Sciatic nerve (tissue), 2 donors: ENCODE results near the gene HOXA5. TPM values are rescaled to one million over a fixed set of nuclear protein-coding genes. Genes with fewer than 3 reads are reported as not detected.

Experiments used
- ATAC-seq: fragments of 200-7000 bp; cut with Tn5 transposase; one replicate; pipeline ENCODE4 v1.9.1; 2020; ENCODE audit warnings: mild to moderate bottlenecking, moderate library complexity
- DNase-seq: peaks from one replicate; pipeline ENCODE4 v3.0.0-alpha.2; 2020; ENCODE audit warnings: low spot score
- intact Hi-C: fragments of 100-400 bp; cut with DNase I; formaldehyde crosslinking; loops from one replicate; pipeline ENCODE4 v1.14.2; 2022
- total RNA-seq: library from RNA; stranded (reverse); fragmentation: NEBNext Ultra II Directional; extraction: Animal tissue kit (Norgen Biotek cat#: 25700); gene quantifications from one replicate; pipeline ENCODE4 v1.2.1, GENCODE V29; 2021
- donor health status: DM: no; HTN: no; CAD: no.
- donor health status: DM: no; HTN: no; CAD: no.

HOXA5 gene
- total RNA-seq, 1 donor from 2014 or later, result 20.1 TPM

DNA sequence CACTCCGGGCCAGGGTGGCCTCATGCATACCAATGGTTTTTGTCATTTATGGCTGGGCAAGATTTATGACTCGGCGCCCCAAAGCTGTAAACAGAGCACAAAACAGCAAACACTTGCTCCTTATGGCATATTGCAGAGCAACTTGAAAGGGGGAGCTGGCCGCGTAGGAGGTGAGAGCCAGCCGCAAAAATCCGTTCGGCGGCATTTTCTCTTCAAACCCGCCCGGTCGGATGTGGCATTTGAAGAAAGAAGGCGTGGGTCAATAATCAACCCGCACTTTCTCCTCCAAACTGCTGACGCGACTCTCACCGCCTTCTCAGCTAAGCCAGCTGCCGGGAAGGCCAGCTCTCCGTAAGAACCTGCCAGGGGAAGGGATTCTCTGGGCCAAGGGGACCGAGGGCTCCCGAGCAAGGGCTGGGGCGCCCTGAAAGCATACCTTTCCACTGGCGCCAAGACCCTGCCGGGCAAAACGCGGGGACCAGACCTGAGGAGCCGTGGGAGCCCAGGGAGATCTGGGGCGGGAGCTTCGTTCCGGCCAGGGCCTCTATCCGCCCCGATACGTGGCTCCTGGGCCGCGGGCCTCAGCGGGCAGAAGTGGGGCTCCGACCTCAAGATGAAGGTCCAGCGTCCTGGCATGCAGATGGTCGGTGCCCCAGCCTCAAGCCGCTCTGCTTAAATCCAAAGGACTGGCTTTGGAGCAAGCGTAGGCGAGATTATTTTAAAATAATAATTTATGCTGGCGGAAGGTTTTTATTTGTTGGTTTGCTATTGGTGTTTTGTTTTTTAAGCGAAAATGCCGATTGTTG lies 28.1 kb downstream of the HOXA5 start:
- ATAC-seq, result no peak
- peak; percentile 66 for DNase-seq
- intact Hi-C loops, result no loop called here

DNA sequence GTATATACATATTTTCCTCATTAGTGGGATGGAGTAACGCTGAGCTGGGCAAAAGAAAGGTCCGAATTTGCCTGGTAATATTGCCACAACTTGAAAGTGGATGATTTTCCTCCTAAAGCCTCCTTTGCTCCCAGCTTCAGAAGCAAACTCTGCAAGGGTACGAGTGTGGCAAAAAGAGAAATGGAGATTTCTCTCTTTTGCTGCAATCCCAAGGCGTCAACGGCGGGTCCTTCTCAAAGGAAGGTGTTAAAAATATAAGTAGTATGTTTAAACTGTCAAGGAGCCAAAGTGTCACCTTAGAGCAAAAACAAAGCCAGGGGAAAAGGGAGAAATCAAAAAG lies 28.6 kb downstream of the HOXA5 start:
- ATAC-seq (no peak), DNase-seq (no peak)
- intact Hi-C loops, result no loop called here

DNA sequence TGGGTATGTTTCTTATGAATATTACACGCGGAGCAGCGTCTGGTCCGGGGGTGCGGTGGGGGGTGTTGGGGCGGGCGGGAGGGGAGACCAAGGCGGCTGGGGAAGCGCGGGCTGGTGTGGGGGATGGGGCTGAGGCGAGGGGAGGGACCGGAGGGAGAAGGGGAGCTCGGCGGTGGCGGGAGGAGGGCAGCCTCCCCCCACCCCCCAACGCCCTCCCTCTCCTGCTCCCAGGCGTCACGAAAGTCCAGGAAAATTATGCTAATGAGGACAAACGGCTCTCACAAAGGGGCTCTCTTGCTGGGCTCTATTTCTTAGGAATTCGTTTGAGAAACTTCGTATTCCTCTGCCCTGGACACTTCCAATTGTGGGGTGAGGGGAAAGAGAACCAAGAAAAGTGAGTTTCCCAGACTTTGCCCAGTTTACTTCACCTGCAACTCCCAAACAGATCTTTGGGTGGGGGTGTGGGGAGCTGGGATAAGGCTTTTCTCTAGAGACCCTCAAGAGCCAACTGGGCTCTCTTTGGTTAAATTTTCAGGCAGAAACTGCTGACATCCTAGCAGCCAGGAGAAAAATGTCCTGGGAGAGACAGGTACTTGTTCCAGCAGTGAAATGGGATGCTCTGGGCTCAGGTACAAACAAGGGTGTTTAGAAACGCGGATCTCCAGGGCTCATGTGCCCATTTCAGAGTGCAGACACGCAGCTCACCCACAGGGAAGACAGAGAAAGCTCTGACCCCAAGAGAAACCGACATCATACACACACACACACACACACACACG lies 29.3 kb downstream of the HOXA5 start:
- peak; percentile 79 for DNase-seq
- peak; percentile 55 for ATAC-seq
- intact Hi-C loops, result no loop called here

DNA sequence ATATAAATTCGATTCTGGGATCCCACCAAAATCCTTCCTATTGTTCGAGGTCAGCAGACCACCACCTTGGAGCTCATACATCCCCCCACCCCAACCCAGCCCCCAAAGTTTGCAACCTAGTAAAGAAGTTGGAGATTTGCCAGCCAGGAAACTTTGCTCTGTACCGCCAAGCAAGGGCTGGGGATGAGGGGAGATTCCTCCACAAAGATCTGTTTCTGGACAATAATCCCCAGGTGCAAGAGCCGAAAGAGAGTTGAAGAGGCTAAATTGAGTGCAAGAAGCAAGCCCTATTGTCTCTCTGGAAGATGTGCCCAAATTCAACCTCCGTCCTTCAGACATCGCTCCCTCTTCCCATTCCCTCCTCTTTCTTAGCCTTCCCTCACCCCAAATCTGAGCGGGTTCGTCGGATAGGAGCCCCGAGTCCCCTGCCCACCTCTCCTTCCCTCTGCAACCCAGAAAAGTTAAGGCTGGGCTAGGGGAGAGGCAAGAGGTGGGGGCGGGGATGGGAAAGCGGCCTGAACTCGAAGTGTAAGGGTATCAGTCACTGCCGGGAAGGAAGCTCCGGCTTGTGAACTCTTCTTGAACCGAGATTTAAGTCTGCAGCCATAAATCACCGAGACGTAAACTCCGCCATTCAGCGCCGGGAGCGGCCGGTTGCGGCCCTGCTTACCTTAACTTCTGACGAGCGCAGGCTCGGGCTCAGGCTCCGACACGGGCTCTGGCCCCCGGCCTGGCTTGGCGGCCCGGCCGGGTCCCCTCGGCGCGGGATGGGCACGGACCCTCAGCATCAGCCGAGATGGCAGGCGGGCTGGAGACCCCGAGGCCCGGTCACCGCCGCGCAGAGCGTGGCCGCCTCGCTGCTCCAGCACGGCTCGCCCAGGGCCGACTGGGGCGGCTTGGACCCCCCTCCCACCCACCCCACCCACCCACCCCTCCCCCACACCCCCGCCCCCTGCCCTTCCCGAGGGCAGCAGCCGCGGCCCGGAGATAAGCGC lies 30.2 kb downstream of the HOXA5 start:
- ATAC-seq (peak; percentile 3), DNase-seq (peak; percentile 80)
- intact Hi-C loops, result no loop called here

DNA sequence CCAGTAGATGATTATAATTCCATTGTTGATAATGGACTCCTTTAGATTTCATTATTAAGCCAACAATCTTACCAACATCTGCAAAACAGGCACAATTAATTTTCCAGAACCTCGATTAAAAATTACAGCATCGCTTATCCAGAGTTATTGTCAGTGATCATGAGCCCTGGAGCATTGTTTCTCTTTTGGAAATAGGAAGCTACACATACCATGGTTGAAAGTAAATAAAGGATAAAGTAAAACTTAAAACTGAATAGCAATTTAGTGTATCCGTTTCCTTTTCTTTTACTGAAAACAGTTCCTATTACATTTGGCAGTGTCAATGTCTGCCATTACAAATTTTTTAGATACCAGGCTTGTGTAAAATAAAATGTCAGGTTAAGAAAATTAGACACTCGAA lies 31.1 kb downstream of the HOXA5 start:
- ATAC-seq (no peak), DNase-seq (no peak)
- intact Hi-C loops, result no loop called here

DNA sequence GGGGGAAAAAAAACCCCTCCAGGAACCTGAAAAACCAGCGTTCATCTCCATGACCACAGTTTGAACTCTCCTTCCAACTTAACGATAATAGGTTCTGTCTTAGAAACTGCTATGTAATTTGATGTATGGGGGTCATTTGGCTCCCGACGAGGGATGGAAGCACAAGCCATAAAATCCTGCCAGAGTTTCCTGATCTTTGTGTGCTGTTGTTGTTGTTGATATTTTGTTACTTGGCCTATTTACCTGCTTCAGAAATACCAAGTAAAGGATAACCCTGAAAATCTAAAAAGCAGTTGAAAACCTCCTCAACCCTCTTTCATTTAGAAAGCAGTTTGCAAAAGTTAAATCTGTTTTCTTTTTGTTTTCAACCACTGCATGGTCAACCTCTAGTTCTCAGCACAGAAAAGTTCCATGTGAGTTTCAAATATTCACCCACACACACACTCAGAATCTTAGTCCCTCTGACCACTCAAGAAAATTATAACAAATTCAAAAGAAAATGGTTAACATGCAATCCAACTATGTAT lies 31.7 kb downstream of the HOXA5 start:
- intact Hi-C loops, result no loop called here
- DNase-seq (no peak), ATAC-seq (no peak)

DNA sequence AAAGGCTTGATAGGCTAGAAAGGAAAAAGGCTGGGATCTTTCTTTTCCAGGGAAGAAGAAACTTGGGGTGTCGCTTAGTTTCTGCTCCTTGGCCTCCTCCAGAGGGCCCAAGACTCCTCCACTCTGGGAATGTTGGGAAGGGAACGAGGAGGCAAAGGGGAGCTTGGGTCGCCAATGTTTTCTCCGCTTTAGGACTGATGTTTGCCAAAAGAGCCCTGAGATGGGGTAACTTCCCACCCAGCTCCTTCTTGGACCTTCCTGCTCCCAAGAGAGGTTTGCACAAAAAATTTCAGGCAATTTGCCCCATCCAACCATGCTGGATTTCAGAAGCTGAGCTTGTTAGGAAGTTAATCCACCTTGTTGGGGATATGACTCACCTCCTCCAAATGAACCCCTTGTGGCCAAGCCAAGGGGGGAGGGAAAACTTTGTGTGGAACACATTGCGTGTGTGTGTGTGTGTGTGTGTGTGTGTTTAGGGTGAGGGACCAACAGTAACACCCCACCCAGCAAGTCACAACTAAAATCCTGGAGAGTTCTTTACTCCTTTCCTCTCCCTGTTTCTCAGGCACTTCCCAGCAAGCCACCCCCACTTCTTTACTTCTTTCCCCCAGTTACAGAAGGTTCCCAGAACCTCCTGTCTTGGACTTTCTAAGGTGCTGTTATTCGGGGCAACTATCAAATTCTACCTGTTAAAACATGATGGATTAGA lies 32.3 kb downstream of the HOXA5 start:
- peak; percentile 70 for DNase-seq
- intact Hi-C loops, result no loop called here
- peak; percentile 46 for ATAC-seq

DNA sequence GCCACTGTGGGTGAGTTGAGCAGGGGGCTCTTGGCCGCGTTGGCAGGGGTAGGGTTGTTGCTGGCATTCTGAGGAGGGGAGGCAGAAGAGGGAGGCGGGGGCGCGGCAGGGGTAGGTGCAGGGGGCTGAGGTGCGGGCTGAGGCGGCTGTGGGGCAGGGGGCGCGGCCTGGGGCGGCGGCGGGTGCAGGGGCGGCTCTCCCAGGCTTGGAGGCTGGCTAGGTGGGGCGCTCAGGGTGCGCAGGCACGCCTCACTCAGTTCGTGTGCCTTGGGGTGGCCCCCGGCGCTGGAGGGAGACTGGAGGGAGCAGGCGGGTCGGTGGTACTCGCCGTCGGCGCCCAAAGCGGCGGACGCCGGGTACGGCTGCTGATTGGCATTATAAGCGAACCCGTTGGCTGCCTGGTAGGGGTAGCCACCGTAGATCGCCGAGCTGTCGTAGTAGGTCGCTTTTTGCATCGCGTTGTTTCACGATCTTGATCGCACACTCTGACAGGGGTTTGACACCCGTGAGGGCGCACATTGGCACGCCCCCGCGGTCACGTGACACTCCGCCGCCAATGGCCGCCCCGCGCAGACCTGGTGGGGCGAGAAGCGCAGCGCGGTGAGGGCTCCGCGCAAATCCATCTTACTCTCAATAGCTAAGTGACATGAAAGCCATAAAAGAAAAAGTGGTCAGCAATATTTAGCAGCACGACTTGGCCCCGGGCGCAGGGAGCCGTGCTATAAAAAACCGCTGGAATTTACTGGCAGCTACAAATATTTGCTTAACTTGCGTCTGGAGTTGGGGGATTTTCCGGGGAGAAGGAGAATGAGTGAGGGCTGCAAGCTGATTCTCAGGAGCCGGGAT lies 33.1 kb downstream of the HOXA5 start:
- intact Hi-C loops, result no loop called here
- DNase-seq, result peak; percentile 86
- ATAC-seq, result peak; percentile 68

DNA sequence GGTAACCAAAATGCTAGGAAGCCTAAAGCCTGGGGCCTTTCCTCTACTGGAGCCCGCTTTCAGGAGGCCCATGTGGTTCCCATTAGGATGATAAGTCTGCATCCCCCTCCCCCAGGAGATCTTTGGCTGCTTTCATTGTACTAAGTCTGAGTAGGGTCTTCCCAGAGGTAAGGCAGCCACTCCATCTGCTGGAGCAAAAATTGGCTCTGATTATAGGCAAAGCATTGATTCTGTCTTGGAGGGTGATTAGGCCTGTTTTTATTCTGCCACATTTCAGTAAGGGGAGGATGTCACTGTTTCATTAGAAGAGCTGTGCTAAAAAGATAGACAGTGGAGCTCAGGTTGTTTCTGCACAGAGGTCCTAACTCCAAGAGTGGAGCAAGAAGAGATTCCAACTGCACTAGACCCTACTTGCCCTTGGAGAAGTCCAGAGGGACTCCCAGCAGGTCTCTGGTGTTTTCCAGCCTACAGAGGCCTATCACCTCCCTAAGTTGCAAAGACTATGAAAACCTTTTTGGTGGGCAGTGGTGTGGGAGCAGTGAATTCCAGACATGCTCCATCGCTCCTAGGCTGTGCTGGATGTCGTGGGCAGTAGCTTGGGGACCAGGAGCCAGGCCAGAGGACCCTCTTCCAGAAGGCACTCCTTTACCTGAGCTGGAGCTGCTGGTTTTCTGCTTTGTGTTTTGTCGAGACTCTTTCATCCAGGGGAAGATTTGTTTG lies 33.9 kb downstream of the HOXA5 start:
- intact Hi-C loops, result no loop called here
- DNase-seq (no peak), ATAC-seq (no peak)

DNA sequence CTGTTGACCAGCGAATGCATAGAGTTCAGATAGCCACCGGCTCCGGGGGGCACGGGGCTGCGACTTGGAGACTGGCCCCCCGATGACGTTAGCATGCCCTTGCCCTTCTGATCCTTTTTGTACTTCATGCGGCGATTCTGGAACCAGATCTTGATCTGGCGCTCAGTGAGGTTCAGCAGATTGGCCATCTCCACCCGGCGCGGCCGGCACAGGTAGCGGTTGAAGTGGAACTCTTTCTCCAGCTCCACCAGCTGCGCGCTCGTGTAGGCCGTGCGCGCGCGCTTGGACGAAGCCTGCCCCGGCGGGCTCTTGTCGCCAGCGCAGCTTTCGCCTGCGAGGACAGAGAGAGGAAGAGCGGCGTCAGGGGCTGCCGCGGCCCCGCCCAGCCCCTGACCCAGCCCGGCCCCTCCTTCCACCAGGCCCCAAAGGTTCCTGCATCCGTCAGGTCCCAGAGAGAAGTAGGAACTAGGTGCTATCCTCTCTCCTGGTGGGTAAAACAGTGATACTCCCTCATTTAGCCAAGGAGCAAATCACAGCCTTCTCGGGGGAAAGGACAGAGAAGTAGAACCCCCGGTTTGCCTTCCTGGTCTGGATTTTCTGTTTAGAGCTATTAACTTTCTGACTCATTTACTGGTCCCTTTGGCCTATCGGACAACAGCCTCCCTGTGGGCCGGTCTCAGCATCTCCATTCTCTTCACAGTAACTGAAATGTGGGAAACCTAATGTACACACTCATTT lies 34.9 kb downstream of the HOXA5 start:
- ATAC-seq, result peak; percentile 54
- intact Hi-C loops, result no loop called here
- peak; percentile 76 for DNase-seq

DNA sequence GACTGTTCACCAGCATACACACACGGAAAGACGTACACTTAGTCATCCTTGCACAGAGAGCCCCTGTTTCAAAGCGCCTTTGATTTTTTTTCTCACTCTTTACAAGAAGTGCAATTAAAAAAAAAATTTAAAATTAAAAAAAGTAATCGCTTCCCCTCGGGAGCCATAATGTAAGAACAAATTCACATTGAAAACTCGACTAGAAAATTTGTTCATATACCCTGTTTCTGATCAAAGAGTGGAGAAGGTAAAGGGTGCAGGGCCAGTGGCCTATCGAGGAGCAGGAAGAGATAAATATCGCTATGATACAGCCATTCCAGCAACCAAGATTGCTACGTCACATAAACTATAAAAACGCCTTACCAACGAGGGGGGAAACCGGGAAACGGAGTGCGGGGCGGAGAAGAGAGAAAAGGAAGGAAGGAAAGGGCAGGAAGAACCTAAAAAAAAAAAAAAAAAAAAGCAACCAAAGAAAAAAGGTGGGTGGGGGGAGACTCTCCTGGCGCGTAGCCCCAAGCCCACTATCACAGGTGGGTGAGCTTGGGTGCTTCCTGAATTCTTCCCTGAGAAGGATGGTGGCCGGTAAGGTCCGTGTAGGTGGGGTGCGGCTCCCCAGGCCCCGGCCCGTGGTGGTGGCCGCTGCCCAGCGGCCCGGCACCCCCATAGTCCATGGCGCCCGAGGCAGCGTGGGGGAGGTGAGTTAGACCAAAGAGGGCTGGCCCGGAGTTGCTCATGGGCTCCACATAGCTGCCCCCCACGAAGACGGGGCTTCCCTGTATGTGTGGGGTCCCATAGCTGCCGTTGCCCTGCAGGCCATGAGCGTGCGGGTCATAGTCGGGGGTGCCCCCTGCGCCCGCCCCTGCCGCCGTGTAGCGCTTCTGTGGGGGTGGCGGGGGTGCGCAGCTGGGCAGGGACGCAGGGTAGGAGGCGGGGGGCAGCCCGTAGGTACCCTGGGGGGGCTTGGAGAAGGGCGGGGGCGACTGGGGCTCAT lies 35.8 kb downstream of the HOXA5 start:
- DNase-seq (peak; percentile 57), ATAC-seq (peak; percentile 2)
- intact Hi-C loops, result no loop called here

DNA sequence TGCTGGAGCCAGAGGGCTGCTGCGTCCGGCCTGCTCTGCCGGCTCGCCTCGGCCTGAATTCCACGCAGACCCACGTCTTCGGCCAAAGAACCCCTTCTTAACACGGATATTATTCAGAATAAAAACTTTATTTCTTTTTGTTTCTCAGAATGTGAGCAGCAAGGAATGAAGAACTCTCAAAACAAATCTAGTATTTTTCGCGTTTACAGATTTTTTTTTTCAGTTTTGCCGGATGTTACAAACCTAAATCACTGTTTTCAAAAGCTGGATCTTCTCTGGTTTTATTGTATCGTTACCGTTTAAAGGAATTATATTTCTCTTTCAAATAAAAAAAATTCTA lies 36.6 kb downstream of the HOXA5 start:
- DNase-seq (no peak), ATAC-seq (no peak)
- intact Hi-C loops, result no loop called here

DNA sequence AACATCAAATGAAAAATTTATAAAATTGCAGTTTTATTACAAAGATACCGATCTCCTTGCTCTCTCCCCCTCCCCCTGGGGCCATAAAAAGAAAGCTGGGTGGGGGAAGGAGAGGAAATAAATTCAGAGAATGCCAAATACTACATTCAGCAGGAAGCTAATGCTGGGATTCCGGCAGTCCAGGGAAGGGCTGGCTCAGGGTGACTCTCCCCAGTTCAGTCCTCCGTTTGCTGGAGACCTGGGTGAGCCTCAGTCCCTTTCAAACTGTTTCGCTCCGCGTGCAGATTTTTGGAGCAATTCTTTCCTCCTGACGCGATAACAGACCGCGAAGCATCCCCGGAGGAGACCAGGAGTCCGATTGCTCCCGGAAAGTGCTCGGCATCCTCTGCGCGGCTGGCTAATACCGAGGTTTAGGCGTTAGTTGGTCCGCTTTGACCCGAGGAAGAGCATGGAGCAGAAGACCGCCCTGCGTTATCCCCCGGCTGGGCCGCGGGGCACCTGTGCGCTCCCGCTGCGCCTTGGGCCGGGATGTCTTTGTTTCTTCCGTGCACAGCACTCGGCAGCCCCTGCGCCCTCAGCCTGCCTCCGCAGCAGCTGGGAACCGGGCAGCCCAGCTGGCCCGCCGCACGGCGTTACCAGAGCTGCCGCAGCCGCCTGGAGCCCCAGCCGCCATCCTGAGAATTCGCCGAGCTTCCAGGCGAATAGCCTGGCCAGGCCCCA lies 37.1 kb downstream of the HOXA5 start:
- intact Hi-C loops, result no loop called here
- peak; percentile 11 for ATAC-seq
- peak; percentile 59 for DNase-seq

DNA sequence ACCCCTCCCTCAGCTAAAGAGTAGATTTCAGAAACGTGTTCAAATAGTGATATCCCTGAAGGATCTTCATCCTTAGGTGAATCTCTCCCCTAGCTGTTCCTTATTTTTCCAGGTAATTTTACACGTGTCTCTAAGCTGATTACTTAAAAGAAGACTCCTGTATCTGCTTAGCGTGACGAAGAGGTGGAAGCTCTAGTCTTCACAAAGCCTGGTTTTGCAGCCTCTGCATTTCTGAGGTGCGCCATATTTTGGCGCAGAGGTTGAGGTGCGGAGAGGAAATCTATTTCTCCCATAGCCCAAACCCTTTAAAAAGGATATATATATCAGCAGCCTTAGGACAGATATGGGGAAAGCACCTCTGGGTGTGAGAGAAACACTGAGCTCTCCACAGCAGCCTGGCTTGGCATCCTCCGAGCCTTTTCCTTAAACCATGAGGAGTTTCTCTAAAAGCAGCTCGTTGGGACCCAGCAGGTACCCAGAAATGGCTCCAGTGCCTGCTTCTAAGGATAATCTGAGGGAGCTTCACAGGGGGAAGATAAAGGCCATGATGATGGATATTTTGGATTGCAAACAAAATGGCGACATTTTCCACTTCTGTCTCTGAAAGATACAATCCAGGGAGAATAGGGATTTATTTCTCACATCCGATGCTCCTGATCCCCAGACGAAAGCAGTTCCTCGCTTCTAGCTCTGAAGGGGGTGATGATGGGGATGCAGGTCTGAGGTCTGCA lies 38.0 kb downstream of the HOXA5 start:
- ATAC-seq, result no peak
- DNase-seq, result no peak
- intact Hi-C loops, result no loop called here
